ENCODE data around the gene CHST9.

The CHST9 gene

DNA sequence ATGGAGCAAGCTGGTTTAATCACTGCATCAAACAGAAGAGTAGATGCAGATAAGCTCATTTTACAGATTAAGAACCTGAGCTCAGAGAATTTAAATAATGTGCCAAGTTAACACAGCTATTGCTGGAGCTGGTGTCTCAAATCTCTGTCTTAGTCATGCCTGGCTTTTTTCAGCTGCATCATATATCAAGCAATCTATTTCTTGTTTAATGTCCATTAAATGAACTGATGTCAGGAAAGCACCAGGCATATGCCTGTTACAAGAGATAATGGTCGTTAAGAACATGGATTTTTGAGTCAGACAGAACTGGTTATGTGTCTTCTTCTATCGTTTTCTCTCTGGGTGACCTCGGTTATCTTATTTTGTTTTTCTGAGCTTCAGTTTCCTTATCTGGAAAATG lies 259.8 kb downstream of the CHST9 start:
- H3K27me3 ChIP-seq (ENCODE audit: insufficient read depth, low read length, poor library complexity), result no peaks in the 10 kb centered on the region
- no peak overlapping the region for H3K4me2 ChIP-seq (ENCODE audit: insufficient read depth, low read length)
- H3K4me3 ChIP-seq (ENCODE audit: low read depth in 1 of 2, low read length in 2 of 2), result no peak overlapping the region
- H3K9ac ChIP-seq (ENCODE audit: low read depth, low read length), result no peak overlapping the region
- H3K79me2 ChIP-seq (ENCODE audit: insufficient read depth, low read length), result no peaks in the 10 kb centered on the region
- H3K36me3 ChIP-seq (ENCODE audit: insufficient read depth, low read length), result no peaks in the 10 kb centered on the region
- ATAC-seq (ENCODE audit: insufficient read depth, low read depth) (no peak), DNase-seq (no peak)
- TF ChIP-seq, protein P1, sequence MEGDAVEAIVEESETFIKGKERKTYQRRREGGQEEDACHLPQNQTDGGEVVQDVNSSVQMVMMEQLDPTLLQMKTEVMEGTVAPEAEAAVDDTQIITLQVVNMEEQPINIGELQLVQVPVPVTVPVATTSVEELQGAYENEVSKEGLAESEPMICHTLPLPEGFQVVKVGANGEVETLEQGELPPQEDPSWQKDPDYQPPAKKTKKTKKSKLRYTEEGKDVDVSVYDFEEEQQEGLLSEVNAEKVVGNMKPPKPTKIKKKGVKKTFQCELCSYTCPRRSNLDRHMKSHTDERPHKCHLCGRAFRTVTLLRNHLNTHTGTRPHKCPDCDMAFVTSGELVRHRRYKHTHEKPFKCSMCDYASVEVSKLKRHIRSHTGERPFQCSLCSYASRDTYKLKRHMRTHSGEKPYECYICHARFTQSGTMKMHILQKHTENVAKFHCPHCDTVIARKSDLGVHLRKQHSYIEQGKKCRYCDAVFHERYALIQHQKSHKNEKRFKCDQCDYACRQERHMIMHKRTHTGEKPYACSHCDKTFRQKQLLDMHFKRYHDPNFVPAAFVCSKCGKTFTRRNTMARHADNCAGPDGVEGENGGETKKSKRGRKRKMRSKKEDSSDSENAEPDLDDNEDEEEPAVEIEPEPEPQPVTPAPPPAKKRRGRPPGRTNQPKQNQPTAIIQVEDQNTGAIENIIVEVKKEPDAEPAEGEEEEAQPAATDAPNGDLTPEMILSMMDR (IDR thresholded peaks at IDR 0.05; ENCODE audit: borderline replicate concordance, extremely low read depth, low read length, poor library complexity, severe bottlenecking), result no peak
- no peak for TF ChIP-seq EZH2 (IDR thresholded peaks at IDR 0.05; ENCODE audit: borderline replicate concordance, low read depth, low read length, severe bottlenecking)
- H3K4me1 ChIP-seq (ENCODE audit: insufficient read depth, low read length), result peaks cover 9% of the 10 kb centered on the region
- no peaks in the 10 kb centered on the region for H4K20me1 ChIP-seq (ENCODE audit: insufficient read depth, low read length)
- peaks cover 2% of the 10 kb centered on the region for H3K9me3 ChIP-seq (ENCODE audit: insufficient read depth, low read length, severe bottlenecking)
- H2AFZ ChIP-seq (ENCODE audit: low read depth, low read length), result peak overlapping the region; percentile 47; the same call in 1 of the 2 replicates
- H3K27ac ChIP-seq (ENCODE audit: low read length), result no peak overlapping the region

DNA sequence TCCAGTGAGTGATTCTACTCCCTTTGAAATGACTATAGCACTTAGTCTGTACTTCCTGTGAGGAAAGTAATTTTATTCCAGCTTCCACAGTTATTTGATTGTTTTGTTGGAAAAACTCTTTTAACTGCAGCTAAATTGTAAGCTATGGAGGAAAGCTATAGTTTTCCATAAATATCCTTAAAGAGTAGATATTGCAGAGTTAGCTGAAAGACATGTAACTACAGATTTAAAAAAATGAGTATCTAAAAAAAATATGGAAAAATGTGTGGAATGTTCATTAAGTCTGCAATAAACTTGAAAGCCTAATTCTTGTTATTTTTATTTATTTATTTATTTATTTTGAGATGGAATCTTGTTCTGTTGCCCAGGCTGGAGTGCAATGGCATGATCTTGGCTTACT lies 262.8 kb downstream of the CHST9 start:
- Histone ChIP-seq H3K79me2 (ENCODE audit: insufficient read depth, low read length) (no peaks in the 10 kb centered on the region), H3K4me3 (ENCODE audit: low read depth in 1 of 2, low read length in 2 of 2) (no peak overlapping the region), H3K27ac (ENCODE audit: low read length) (no peak overlapping the region), H3K27me3 (ENCODE audit: insufficient read depth, low read length, poor library complexity) (no peaks in the 10 kb centered on the region), H3K4me1 (ENCODE audit: insufficient read depth, low read length) (no peaks in the 10 kb centered on the region), H4K20me1 (ENCODE audit: insufficient read depth, low read length) (no peaks in the 10 kb centered on the region), H2AFZ (ENCODE audit: low read depth, low read length) (no peak overlapping the region), H3K9ac (ENCODE audit: low read depth, low read length) (no peak overlapping the region), H3K36me3 (ENCODE audit: insufficient read depth, low read length) (no peaks in the 10 kb centered on the region), H3K4me2 (ENCODE audit: insufficient read depth, low read length) (no peak overlapping the region), H3K9me3 (ENCODE audit: insufficient read depth, low read length, severe bottlenecking) (peaks cover 2% of the 10 kb centered on the region)
- ATAC-seq (ENCODE audit: insufficient read depth, low read depth) (no peak), DNase-seq (no peak)
- TF ChIP-seq, protein P1 (IDR thresholded peaks at IDR 0.05; ENCODE audit: borderline replicate concordance, extremely low read depth, low read length, poor library complexity, severe bottlenecking), result no peak
- no peak for TF ChIP-seq EZH2 (IDR thresholded peaks at IDR 0.05; ENCODE audit: borderline replicate concordance, low read depth, low read length, severe bottlenecking)

DNA sequence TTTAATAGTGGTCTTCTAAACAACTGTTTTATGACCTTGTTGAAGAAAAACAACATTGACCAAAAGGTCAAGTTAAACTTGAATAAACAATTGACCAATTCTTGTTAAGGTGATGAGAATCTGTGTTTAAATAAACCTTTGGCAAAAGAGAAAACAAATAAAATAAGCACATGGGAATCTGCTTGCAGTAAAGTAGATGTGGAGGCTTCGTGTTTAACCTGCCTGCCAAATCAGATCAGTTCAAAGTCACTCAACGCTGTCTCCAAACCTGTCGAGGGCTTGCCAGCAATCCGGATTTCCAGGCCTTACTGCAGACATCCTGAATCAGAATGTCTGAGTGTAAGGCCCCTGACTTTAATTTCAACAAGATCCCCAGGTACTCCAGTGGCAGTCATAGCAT lies 264.5 kb downstream of the CHST9 start:
- no peaks in the 10 kb centered on the region for H3K79me2 ChIP-seq (ENCODE audit: insufficient read depth, low read length)
- H3K36me3 ChIP-seq (ENCODE audit: insufficient read depth, low read length), result no peaks in the 10 kb centered on the region
- no peak overlapping the region for H3K4me2 ChIP-seq (ENCODE audit: insufficient read depth, low read length)
- H3K9ac ChIP-seq (ENCODE audit: low read depth, low read length), result no peak overlapping the region
- H4K20me1 ChIP-seq (ENCODE audit: insufficient read depth, low read length), result no peaks in the 10 kb centered on the region
- no peak overlapping the region for H3K4me3 ChIP-seq (ENCODE audit: low read depth in 1 of 2, low read length in 2 of 2)
- H3K27ac ChIP-seq (ENCODE audit: low read length), result no peak overlapping the region
- no peak for ATAC-seq (ENCODE audit: insufficient read depth, low read depth)
- no peaks in the 10 kb centered on the region for H3K27me3 ChIP-seq (ENCODE audit: insufficient read depth, low read length, poor library complexity)
- TF ChIP-seq, protein P1 (IDR thresholded peaks at IDR 0.05; ENCODE audit: borderline replicate concordance, extremely low read depth, low read length, poor library complexity, severe bottlenecking), result no peak
- no peak for TF ChIP-seq EZH2 (IDR thresholded peaks at IDR 0.05; ENCODE audit: borderline replicate concordance, low read depth, low read length, severe bottlenecking)
- H3K4me1 ChIP-seq (ENCODE audit: insufficient read depth, low read length), result no peaks in the 10 kb centered on the region
- H3K9me3 ChIP-seq (ENCODE audit: insufficient read depth, low read length, severe bottlenecking), result peaks cover 2% of the 10 kb centered on the region
- H2AFZ ChIP-seq (ENCODE audit: low read depth, low read length), result no peak overlapping the region
- DNase-seq, result no peak

DNA sequence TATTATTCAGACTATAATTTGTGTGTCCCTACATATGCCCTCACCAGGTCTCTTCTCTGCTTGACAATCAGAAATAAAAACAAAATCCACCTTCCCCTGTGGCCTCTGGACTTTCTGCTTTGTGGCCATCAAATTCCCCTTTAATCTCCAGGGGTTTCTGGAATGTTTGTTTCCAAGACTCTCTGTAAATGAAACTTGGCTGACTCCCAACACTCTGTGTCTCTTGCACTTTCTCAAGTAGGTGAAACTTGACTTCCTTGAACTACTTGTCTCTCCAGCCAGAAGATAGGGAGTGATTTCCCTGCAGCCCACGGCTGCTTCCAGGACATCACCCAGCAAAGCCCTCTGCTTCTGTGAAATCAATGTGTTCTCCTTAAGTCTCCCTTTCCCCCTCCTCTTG lies 265.5 kb downstream of the CHST9 start:
- ATAC-seq (ENCODE audit: insufficient read depth, low read depth), result no peak
- Histone ChIP-seq H3K9ac (ENCODE audit: low read depth, low read length) (no peak overlapping the region), H3K79me2 (ENCODE audit: insufficient read depth, low read length) (no peaks in the 10 kb centered on the region), H3K27ac (ENCODE audit: low read length) (no peak overlapping the region), H3K27me3 (ENCODE audit: insufficient read depth, low read length, poor library complexity) (no peaks in the 10 kb centered on the region), H3K36me3 (ENCODE audit: insufficient read depth, low read length) (no peaks in the 10 kb centered on the region), H3K9me3 (ENCODE audit: insufficient read depth, low read length, severe bottlenecking) (peaks cover 2% of the 10 kb centered on the region), H3K4me1 (ENCODE audit: insufficient read depth, low read length) (no peaks in the 10 kb centered on the region), H3K4me2 (ENCODE audit: insufficient read depth, low read length) (no peak overlapping the region), H2AFZ (ENCODE audit: low read depth, low read length) (0 out of 2 replicates have a peak overlapping the region, but pooled peaks have one; percentile 5), H4K20me1 (ENCODE audit: insufficient read depth, low read length) (no peaks in the 10 kb centered on the region), H3K4me3 (ENCODE audit: low read depth in 1 of 2, low read length in 2 of 2) (no peak overlapping the region)
- TF ChIP-seq, protein P1 (IDR thresholded peaks at IDR 0.05; ENCODE audit: borderline replicate concordance, extremely low read depth, low read length, poor library complexity, severe bottlenecking), result no peak
- TF ChIP-seq EZH2 (IDR thresholded peaks at IDR 0.05; ENCODE audit: borderline replicate concordance, low read depth, low read length, severe bottlenecking), result no peak
- no peak for DNase-seq

All from DND-41 (cell line).